Measurements from ENCODE around the gene OR10W1.

DNA sequence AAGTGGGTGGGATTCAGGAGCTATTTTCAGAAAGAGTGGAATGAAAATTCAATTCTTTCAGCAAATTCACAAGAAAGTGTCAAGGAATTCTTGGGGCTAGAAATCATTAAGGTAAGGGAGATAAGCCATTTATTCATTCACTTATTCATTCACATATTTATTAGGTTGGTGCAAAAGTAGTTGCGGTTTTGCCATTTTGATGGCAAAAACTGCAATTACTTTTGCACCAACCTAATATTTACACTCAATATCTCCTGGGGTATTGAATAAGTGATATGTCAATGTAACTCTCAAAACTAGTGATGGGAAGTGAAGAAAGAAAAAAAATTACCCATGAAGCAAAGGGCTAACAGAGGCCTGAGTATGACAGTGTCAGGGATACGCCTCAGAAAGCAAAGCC lies at the start of gene OR10W1:
- no peak for TF ChIP-seq POLR2AphosphoS5 (IDR thresholded peaks at IDR 0.05)
- TF ChIP-seq, protein P1, sequence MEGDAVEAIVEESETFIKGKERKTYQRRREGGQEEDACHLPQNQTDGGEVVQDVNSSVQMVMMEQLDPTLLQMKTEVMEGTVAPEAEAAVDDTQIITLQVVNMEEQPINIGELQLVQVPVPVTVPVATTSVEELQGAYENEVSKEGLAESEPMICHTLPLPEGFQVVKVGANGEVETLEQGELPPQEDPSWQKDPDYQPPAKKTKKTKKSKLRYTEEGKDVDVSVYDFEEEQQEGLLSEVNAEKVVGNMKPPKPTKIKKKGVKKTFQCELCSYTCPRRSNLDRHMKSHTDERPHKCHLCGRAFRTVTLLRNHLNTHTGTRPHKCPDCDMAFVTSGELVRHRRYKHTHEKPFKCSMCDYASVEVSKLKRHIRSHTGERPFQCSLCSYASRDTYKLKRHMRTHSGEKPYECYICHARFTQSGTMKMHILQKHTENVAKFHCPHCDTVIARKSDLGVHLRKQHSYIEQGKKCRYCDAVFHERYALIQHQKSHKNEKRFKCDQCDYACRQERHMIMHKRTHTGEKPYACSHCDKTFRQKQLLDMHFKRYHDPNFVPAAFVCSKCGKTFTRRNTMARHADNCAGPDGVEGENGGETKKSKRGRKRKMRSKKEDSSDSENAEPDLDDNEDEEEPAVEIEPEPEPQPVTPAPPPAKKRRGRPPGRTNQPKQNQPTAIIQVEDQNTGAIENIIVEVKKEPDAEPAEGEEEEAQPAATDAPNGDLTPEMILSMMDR (IDR thresholded peaks at IDR 0.05), result no peak
